ENCODE results near the gene ECSIT. TPM values are rescaled to one million over a fixed set of nuclear protein-coding genes. Genes with fewer than 3 reads are reported as not detected.
"Not testable (repeated sequence)": the region's sequence is repeated elsewhere in the genome, so short reads cannot be mapped to it uniquely, and the experiment has no call there.

Gene ECSIT
- total and polyA plus RNA-seq, 2 experiments from 2014 or later = 17.1 to 28.0 TPM

DNA sequence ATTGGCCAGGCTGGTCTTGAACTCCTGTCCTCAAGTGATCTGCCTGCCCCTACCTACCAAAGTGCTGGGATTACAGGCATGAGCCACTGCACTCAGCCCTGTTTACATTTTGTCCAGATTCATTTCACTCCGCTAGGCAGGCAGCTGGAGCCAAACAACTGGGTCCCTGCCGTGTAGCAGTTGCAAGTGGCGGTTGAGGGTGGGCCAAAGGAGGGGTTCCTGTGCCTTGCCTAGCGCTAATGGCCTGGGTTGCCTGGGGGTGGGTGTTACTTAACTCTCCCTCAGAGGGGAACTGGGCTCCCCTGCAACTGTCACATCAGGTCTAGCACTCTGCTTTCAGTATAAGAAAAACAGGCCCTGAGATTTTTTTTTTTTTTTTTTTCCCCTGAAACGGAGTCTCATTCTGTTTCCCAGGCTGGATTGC lies 41.1 kb upstream of the ECSIT start:
- no peaks in the 10 kb centered on the region for H3F3A ChIP-seq (ENCODE audit: insufficient read depth)
- H3K9me3 ChIP-seq (ENCODE audit: low read depth) = no peaks in the 10 kb centered on the region
- TF ChIP-seq EZH2phosphoT487 (IDR thresholded peaks at IDR 0.05; ENCODE audit: insufficient read depth, low read depth) = no peak
- no peak for TF ChIP-seq EZH2 (IDR thresholded peaks at IDR 0.05; ENCODE audit: insufficient read depth, poor library complexity, severe bottlenecking)
- no peak overlapping the region for H3K27ac ChIP-seq
- no peaks in the 10 kb centered on the region for H3K36me3 ChIP-seq (ENCODE audit: low read depth)
- WGBS, 2 experiments (ENCODE audit: low coverage in 1 of 2, low lambda C conversion rate in 2 of 2, missing lambda C conversion rate in 2 of 2) = 63 to 64% methylated on average over 5 of the region's 5 CpGs
- H3K9me2 ChIP-seq (ENCODE audit: insufficient read depth) = no peaks in the 10 kb centered on the region
- H3K4me2 ChIP-seq (ENCODE audit: unreplicated experiment) = no peak overlapping the region
- no peak overlapping the region for H3K9ac ChIP-seq
- no peaks in the 10 kb centered on the region for H3K79me2 ChIP-seq (ENCODE audit: insufficient read depth)
- no peaks in the 10 kb centered on the region for H4K20me1 ChIP-seq (ENCODE audit: insufficient read depth)
- in situ Hi-C loops (cut with MboI) = no loop called here
- DNase-seq = no peak
- no peaks in the 10 kb centered on the region for H3K4me1 ChIP-seq (ENCODE audit: insufficient read depth)
- H3K27me3 ChIP-seq (replicated peaks; ENCODE audit: insufficient read depth) = no peaks in the 10 kb centered on the region
- no peak overlapping the region for H3K4me3 ChIP-seq
- no peak overlapping the region for H2AFZ ChIP-seq

- WGBS, 2 experiments (ENCODE audit: low coverage in 1 of 2, low lambda C conversion rate in 2 of 2, missing lambda C conversion rate in 2 of 2) = 68 to 71% methylated on average over 2 of the region's 2 CpGs
- H4K20me1 ChIP-seq (ENCODE audit: insufficient read depth) = no peaks in the 10 kb centered on the region
- in situ Hi-C loops (cut with MboI) = no loop called here
- H3K79me2 ChIP-seq (ENCODE audit: insufficient read depth) = no peaks in the 10 kb centered on the region
- H3K4me1 ChIP-seq (ENCODE audit: insufficient read depth) = no peaks in the 10 kb centered on the region
- no peak overlapping the region for H3K27ac ChIP-seq
- no peak overlapping the region for H3K4me3 ChIP-seq
- TF ChIP-seq EZH2 (IDR thresholded peaks at IDR 0.05; ENCODE audit: insufficient read depth, poor library complexity, severe bottlenecking) (no peak), EZH2phosphoT487 (IDR thresholded peaks at IDR 0.05; ENCODE audit: insufficient read depth, low read depth) (no peak)
- no peaks in the 10 kb centered on the region for H3K9me3 ChIP-seq (ENCODE audit: low read depth)
- H3K9me2 ChIP-seq (ENCODE audit: insufficient read depth) = no peaks in the 10 kb centered on the region
- DNase-seq = no peak
- no peak overlapping the region for H3K4me2 ChIP-seq (ENCODE audit: unreplicated experiment)
- H3K9ac ChIP-seq = no peak overlapping the region
- H2AFZ ChIP-seq = no peak overlapping the region
- no peaks in the 10 kb centered on the region for H3K36me3 ChIP-seq (ENCODE audit: low read depth)
- no peaks in the 10 kb centered on the region for H3K27me3 ChIP-seq (replicated peaks; ENCODE audit: insufficient read depth)
- H3F3A ChIP-seq (ENCODE audit: insufficient read depth) = no peaks in the 10 kb centered on the region
Measured at GRCh38 chr19:11566164-11566563, 37.2 kb upstream of the ECSIT start.

- H3K79me2 ChIP-seq (ENCODE audit: insufficient read depth); in situ Hi-C loops (cut with MboI); H3K4me3 ChIP-seq; H3K27ac ChIP-seq; H3K9me3 ChIP-seq (ENCODE audit: low read depth); H3K4me2 ChIP-seq (ENCODE audit: unreplicated experiment); H3F3A ChIP-seq (ENCODE audit: insufficient read depth); H3K27me3 ChIP-seq (replicated peaks; ENCODE audit: insufficient read depth); H3K9me2 ChIP-seq (ENCODE audit: insufficient read depth); H3K4me1 ChIP-seq (ENCODE audit: insufficient read depth); H2AFZ ChIP-seq; H4K20me1 ChIP-seq (ENCODE audit: insufficient read depth); H3K9ac ChIP-seq; DNase-seq; H3K36me3 ChIP-seq (ENCODE audit: low read depth): not testable (repeated sequence)
- 64 to 68% methylated on average over 5 of the region's 5 CpGs for WGBS, 2 experiments (ENCODE audit: low coverage in 1 of 2, low lambda C conversion rate in 2 of 2, missing lambda C conversion rate in 2 of 2)
Measured at GRCh38 chr19:11565649-11565980, 36.7 kb upstream of the ECSIT start.

DNA sequence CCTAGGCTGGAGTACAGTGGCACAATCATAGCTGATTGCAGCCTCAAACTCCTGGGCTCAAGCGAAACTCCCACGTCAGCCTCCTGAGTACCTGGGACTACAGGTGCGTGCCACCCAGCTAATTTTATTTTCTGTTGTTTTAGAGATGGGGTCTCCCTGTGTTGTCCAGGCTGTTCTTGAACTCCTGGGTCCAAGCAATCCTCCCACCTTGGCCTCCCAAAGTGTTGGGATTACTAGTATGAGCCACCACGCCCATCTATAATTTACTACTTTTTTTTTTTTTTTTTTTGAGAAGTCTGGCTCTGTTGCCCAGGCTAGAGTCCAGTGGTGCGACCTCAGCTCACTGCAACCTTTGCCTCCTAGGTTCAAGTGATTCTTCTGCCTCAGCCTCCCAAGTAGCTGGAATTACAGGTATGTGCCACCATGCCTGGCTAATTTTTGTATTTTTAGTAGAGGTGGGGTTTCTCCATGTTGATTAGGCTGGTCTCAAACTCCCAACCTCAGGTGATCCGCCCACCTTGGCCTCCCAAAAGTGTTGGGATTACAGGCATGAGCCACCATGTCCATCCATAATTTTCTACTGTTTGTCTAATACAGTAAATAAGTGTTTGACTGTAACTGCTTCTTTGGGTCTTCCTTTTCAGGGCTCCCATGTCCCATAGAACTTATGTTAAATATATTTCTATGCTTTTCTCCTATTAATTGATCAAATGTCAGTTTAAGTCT lies 35.3 kb upstream of the ECSIT start:
- 93 to 94% methylated on average over 6 of the region's 6 CpGs for WGBS, 2 experiments (ENCODE audit: low coverage in 1 of 2, low lambda C conversion rate in 2 of 2, missing lambda C conversion rate in 2 of 2)
- in situ Hi-C loops (cut with MboI); H3K9me2 ChIP-seq (ENCODE audit: insufficient read depth): not testable (repeated sequence)

GRCh38 chr19:11563532-11563931 lies 34.6 kb upstream of the ECSIT start:
- peaks cover 3% of the 10 kb centered on the region; the same call in 1 of the 2 replicates for H3F3A ChIP-seq (ENCODE audit: insufficient read depth)
- no peak overlapping the region for H3K4me3 ChIP-seq
- WGBS, 2 experiments (ENCODE audit: low coverage in 1 of 2, low lambda C conversion rate in 2 of 2, missing lambda C conversion rate in 2 of 2) = 89 to 91% methylated on average over 8 of the region's 8 CpGs
- no peak overlapping the region for H2AFZ ChIP-seq
- H3K9ac ChIP-seq = no peak overlapping the region
- no peak overlapping the region for H3K4me2 ChIP-seq (ENCODE audit: unreplicated experiment)
- H4K20me1 ChIP-seq (ENCODE audit: insufficient read depth) = no peaks in the 10 kb centered on the region
- H3K9me3 ChIP-seq (ENCODE audit: low read depth) = no peaks in the 10 kb centered on the region
- TF ChIP-seq EZH2phosphoT487 (IDR thresholded peaks at IDR 0.05; ENCODE audit: insufficient read depth, low read depth) = no peak
- no peak for TF ChIP-seq EZH2 (IDR thresholded peaks at IDR 0.05; ENCODE audit: insufficient read depth, poor library complexity, severe bottlenecking)
- H3K27ac ChIP-seq = no peak overlapping the region
- in situ Hi-C loops (cut with MboI) = no loop called here
- H3K79me2 ChIP-seq (ENCODE audit: insufficient read depth) = peaks cover 5% of the 10 kb centered on the region
- no peak for DNase-seq
- H3K9me2 ChIP-seq (ENCODE audit: insufficient read depth) = no peaks in the 10 kb centered on the region
- H3K27me3 ChIP-seq (replicated peaks; ENCODE audit: insufficient read depth) = no peaks in the 10 kb centered on the region
- no peaks in the 10 kb centered on the region for H3K36me3 ChIP-seq (ENCODE audit: low read depth)
- no peaks in the 10 kb centered on the region for H3K4me1 ChIP-seq (ENCODE audit: insufficient read depth)

More for the DNA sequence above, 35.3 kb upstream of the ECSIT start:
- H3F3A ChIP-seq (ENCODE audit: insufficient read depth); DNase-seq; H2AFZ ChIP-seq; H3K9me3 ChIP-seq (ENCODE audit: low read depth); H3K79me2 ChIP-seq (ENCODE audit: insufficient read depth); H4K20me1 ChIP-seq (ENCODE audit: insufficient read depth); H3K36me3 ChIP-seq (ENCODE audit: low read depth); H3K27ac ChIP-seq; H3K4me2 ChIP-seq (ENCODE audit: unreplicated experiment); H3K4me3 ChIP-seq; H3K9ac ChIP-seq; H3K4me1 ChIP-seq (ENCODE audit: insufficient read depth); H3K27me3 ChIP-seq (replicated peaks; ENCODE audit: insufficient read depth): not testable (repeated sequence)
